Activated T-cell treated with anti-CD3 and anti-CD28 coated beads, Interleukin-2, amount 50 U/mL, for 24 hours (primary cell): ENCODE measurements around the gene MYO7B.

Experiments used
- DNase-seq: peaks from one replicate; pipeline ENCODE4 v3.0.0-alpha.2; 2020
- H3K27ac Mint-ChIP-seq: 2 replicates; pipeline ENCODE4 v1.8.0; 2020; ENCODE audit warnings: mild to moderate bottlenecking, mixed read lengths
- H3K27me3 Mint-ChIP-seq: 2 replicates; pipeline ENCODE4 v1.8.0; 2020; ENCODE audit warnings: mixed read lengths
- H3K36me3 Mint-ChIP-seq: 2 replicates; pipeline ENCODE4 v1.8.0; 2020; ENCODE audit warnings: low read depth, mixed read lengths
- H3K4me1 Mint-ChIP-seq: 2 replicates; pipeline ENCODE4 v1.8.0; 2020; ENCODE audit warnings: low read depth, mixed read lengths
- H3K4me3 Mint-ChIP-seq: 2 replicates; pipeline ENCODE4 v1.8.0; 2020; ENCODE audit warnings: mild to moderate bottlenecking, moderate library complexity, mixed read lengths
- H3K9me3 Mint-ChIP-seq: 2 replicates; pipeline ENCODE4 v1.8.0; 2020; ENCODE audit warnings: mixed read lengths

MYO7B gene

DNA sequence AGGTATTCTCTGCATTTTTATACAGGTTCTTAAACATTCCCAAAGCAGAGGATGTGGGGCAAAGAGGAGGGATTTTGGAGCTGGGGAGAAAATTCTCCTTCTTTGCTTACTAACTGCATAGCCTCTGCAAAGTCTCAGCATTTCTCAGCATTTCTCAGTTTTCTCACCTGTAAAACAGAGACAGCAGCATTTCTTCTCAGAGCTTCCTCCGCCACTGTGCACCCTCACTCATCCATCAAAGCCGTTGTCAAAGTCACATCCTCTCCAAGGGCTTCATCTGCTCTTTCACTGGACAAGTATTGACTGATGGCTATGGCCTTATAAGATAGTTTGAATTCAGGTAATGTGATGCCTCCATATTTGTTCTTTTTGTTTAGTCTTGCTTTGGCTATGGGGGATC is 17.4 kb downstream of the MYO7B start:
- Mint-ChIP-seq H3K27me3 (peaks cover 46% of the 10 kb centered on the region), H3K27ac (no peak overlapping the region), H3K9me3 (peaks cover 20% of the 10 kb centered on the region), H3K36me3 (no peaks in the 10 kb centered on the region), H3K4me1 (no peaks in the 10 kb centered on the region), H3K4me3 (no peak overlapping the region)
- no peak for DNase-seq

DNA sequence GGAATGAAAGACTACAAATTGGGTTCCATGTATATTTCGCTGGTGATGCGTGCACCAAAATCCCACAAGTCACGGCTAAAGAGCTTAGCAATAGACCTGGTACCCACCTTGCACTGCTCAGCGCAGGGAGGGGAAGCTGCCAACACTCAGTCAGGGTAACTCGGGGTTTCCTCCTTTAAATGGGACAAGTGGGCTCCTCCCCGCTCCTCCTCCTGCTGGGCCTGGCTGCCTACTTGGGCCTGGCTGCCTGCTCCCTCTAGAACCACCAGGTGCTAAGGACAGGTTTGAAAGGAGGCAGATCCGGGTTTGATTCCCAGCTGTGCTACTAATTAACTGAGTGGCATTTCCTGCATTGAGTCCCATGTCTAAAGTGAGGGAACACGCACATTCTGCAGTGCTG is 23.4 kb downstream of the MYO7B start:
- Mint-ChIP-seq H3K4me1 (peaks cover 11% of the 10 kb centered on the region), H3K9me3 (peaks cover 20% of the 10 kb centered on the region), H3K27me3 (peaks cover 52% of the 10 kb centered on the region), H3K4me3 (no peak overlapping the region), H3K27ac (no peak overlapping the region), H3K36me3 (no peaks in the 10 kb centered on the region)
- DNase-seq = no peak

DNA sequence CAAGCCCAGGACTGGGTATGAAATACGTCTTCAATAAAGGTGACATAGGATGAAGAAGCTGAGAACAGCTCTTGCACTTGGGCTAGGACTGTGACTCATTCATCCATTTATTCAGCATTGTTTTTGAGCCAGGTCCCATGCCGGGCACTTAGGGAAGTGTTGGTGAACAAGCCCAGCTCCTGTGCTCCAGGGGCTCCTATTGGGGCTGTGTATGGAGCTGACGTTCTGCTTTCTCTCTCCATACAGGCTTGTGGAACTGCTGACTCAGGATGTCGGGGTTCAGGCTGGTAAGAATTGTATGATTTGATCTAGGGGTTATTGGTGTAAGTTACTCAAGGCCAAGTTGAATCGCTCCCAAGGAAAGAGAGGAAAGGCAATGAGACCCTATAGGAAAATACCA is 24.0 kb downstream of the MYO7B start:
- Mint-ChIP-seq H3K27ac (no peak overlapping the region), H3K4me1 (peaks cover 15% of the 10 kb centered on the region), H3K27me3 (peaks cover 54% of the 10 kb centered on the region), H3K36me3 (no peaks in the 10 kb centered on the region), H3K9me3 (peaks cover 20% of the 10 kb centered on the region), H3K4me3 (no peak overlapping the region)
- no peak for DNase-seq

DNA sequence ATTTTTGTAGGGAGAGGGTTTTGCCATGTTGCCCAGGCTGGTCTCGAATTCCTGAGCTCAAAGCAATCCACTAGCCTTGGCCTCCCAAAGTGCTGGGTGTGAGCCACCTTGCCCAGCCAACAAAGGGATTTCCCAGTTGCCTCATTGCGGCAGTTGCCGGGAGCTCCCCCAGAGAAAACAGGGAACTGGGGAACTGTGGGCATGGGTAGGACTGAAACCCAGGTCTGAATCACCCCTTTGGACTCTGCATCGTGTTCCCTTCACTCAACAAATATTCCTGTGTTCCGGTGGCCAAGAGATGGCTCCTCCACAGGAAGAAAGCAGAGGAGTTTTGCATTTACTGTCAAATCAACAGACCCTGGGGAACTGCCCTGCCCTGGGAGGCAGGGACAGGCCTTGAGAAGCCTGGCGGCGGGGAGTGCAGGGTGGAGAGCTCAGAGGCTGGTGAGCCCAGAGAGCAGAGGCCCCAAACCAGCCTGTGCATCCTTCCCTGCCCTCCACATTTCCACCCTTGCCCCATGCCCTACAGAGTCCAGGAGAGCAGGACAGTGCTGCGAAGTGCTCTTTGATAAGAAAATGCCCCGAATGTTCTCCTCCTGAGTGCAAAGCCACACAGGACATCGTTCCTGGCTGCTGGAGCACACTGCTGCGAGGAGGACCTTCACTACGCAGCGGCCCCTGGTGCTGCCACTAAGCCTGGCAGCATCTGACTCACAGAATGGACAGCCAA is 24.9 kb downstream of the MYO7B start:
- Mint-ChIP-seq H3K27ac (no peak overlapping the region), H3K9me3 (peaks cover 18% of the 10 kb centered on the region), H3K27me3 (peaks cover 49% of the 10 kb centered on the region), H3K36me3 (no peaks in the 10 kb centered on the region), H3K4me3 (no peak overlapping the region), H3K4me1 (peaks cover 15% of the 10 kb centered on the region)
- DNase-seq = no peak

DNA sequence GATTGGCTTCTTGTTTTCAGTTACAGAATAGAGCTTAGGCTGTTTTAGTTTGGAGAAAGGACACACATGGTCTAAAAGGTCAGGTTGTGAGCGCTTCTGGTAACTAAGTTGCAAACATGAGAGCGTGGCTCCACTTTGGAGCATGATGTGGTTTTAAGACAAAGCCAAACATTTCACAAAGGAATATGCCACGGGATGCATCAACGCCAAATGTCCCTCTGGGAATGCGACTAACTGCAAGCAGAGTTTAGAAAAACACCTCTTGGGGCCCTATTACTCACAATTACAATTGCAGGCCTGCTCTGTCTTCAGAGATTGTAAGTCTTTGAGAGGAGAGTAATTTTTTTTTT is 25.4 kb downstream of the MYO7B start:
- Mint-ChIP-seq H3K27ac (no peak overlapping the region), H3K4me3 (no peak overlapping the region), H3K9me3 (peaks cover 13% of the 10 kb centered on the region), H3K27me3 (peaks cover 44% of the 10 kb centered on the region), H3K4me1 (peaks cover 15% of the 10 kb centered on the region), H3K36me3 (no peaks in the 10 kb centered on the region)
- no peak for DNase-seq

DNA sequence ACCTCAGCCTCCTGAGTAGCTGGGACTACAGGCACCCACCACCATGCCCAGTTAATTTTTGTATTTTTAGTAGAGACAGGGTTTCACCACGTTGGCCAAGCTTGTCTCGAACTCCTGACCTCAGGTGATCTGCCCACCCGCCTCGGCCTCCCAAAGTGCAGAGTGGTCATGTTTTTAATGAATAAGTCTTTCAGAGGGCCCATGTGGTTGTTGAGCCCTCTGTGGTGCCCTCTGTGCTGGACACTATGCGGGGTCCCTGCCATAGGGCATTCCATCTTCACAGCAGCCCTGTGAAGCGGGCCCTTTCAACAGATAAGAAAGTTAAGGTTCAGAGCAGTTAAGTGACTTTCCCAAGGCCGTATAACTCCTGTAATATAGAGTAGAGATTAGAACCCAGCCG is 25.9 kb downstream of the MYO7B start:
- Mint-ChIP-seq H3K4me1 (peaks cover 15% of the 10 kb centered on the region), H3K36me3 (no peaks in the 10 kb centered on the region), H3K9me3 (peaks cover 9% of the 10 kb centered on the region), H3K4me3 (no peak overlapping the region), H3K27me3 (peaks cover 40% of the 10 kb centered on the region), H3K27ac (no peak overlapping the region)
- no peak for DNase-seq

DNA sequence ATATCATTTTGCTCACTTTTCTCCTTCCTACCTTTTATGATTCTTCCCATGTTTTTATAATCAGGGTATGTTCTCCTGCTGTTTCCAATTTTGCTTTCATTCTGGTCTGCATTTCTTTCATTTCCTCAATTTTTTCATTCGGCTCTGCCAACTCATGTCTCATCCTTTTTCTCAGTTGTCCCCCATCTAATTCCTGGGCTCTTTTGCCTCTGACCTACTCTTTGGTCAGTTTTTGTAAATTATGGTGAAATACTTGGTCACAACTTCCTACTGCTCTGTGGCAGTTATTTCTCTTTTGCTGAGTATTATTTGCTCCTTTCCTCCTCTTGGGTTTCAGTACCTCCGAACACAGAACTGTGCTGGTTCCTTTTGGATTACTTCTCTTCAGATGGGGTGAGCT is 27.5 kb downstream of the MYO7B start:
- Mint-ChIP-seq H3K36me3 (no peaks in the 10 kb centered on the region), H3K27me3 (peaks cover 25% of the 10 kb centered on the region), H3K9me3 (no peaks in the 10 kb centered on the region), H3K4me3 (no peak overlapping the region), H3K27ac (no peak overlapping the region), H3K4me1 (peaks cover 15% of the 10 kb centered on the region)
- no peak for DNase-seq

DNA sequence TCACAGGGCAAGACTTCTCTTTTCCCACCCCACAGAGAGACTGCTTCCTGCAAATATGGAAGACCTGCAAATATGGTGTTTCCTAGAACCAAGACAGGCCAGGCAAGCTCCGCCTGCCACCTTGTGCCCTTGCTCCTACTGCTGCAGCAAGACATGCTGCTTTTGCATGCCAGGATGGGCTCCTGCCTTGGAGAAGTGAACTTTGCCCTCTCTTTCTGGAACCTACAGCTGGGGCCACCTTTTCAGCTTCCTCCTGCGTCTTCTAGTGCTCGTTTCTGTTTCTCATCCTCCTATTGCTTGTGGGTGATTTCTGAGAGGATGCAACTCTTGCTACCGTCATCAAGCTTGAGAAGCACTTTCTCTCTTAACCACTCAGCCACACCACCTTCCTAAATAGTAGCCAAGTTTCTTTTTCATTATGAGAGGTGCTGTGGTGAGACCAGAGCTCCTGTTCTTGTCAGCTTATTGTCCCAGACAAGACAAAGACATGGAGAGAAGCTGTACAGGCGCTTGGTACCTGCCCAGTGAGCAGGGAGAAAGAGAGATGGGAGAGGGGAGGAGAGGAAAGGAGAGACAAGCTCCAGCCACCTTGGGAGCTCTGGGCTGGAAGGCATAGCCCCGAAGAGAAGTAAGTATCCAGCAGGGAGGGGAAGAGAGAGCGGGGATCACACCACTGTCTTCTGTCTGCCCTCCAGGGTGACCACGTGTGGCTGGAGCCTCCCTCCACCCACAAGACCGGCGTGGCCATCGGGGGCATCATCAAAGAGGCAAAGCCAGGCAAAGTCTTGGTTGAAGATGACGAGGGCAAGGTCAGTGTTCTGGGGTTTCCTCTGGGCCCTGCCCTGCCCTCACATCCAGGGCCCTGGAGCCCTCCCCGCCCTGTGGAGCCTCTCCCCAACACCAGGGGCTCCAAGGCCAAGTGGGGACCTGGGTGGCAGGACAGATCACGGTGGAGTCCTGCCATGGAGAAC is 28.3 kb downstream of the MYO7B start:
- Mint-ChIP-seq H3K27me3 (peaks cover 18% of the 10 kb centered on the region), H3K36me3 (no peaks in the 10 kb centered on the region), H3K9me3 (no peaks in the 10 kb centered on the region), H3K27ac (no peak overlapping the region), H3K4me1 (peaks cover 15% of the 10 kb centered on the region), H3K4me3 (no peak overlapping the region)
- DNase-seq = no peak

DNA sequence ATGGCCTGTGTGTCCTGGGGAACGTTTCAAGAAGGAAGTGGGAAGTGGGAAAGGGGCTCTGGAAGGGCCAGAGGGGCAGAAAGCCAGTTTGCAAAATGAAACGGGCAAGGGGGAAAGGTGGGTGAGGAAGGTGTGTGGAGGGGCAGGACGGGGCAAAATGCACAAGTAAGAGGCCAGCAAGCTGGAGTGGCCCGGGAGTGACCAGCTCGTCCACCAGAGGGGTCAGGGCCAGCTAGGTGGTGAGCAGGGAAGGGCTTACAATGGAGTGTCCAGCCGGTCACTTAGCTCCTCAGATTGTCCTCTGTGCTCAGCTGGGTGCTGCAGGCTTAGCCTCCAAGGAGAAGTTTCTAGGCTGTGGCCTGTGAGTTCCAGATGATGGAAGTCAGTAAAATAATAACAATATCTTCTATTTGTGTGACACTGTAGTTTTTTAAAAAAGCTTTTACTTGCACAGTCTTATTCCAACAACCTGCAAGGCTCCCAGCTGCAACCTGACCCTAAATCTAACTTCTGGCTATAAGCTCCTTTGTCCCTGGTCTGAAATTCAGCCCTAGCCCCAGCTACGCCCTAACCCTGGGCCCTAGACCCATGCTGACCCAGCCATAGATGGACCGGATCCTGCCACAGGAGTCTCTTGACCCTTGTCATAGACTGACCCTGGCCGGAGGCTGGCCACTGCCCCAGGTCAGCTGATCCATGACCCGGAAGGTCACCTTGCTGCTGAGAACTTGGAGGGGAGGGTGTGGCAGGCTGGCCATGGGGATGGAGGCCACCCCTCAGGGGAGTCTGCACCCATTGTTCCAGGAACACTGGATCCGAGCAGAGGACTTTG is 29.2 kb downstream of the MYO7B start:
- Mint-ChIP-seq H3K36me3 (no peaks in the 10 kb centered on the region), H3K27ac (no peak overlapping the region), H3K9me3 (no peaks in the 10 kb centered on the region), H3K4me1 (peaks cover 15% of the 10 kb centered on the region), H3K4me3 (no peak overlapping the region), H3K27me3 (peaks cover 13% of the 10 kb centered on the region)
- no peak for DNase-seq

DNA sequence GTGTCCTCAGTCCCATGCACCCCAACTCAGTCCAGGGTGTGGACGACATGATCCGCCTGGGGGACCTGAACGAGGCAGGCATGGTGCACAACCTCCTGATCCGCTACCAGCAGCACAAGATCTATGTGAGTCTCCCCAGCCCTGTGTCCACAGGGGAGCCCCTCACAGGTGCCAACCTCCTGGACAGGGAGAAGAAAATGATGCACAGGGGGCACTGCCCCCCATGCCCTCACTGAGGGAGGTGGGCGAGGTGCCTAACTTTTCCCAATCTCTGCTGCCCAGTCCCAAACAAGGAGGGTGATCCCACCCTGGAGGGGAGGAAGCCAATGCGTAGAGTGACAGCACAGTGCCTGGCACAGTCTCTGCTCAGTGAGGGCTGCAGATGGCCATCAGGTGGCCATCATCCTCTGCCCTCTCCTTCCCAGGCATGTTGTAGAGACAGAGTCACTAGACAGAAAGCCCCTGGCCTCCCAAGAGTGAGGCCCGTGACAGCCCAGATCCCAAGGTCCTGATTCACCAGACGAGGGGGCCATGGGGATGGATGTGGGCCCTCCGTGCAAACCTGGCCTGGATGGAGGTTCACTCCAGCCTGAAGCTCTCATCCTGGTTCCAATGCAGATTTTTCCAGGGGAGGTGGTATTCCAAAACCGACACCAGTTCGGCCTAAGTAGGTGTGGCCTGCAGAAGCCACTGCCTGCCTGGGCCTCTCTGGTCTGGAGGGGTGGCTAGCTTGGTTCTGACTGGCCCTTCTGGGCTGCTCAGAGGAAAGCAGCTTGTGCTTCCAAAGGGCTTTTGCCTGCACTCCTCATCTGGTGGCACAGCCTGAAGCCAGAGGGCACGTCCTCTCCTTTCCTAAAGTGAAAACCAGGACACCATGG is 30.0 kb downstream of the MYO7B start:
- Mint-ChIP-seq H3K4me3 (no peak overlapping the region), H3K4me1 (peaks cover 15% of the 10 kb centered on the region), H3K27me3 (peaks cover 12% of the 10 kb centered on the region), H3K36me3 (no peaks in the 10 kb centered on the region), H3K27ac (no peak overlapping the region), H3K9me3 (no peaks in the 10 kb centered on the region)
- no peak for DNase-seq

DNA sequence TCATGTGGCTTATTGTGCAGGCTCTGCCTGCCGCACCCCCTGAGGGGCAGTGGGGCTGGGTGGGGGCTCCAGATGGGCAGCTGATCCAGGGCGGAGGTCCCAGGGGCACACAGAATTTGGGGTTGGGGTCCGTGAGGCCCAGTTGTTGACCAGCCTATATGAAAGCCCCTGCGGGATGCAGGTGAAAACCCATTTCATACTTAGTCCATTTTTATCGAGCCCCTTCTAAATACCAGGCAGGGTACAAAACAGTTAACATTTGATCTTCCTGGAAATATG is 30.6 kb downstream of the MYO7B start:
- no peak for DNase-seq
- Mint-ChIP-seq H3K36me3 (no peaks in the 10 kb centered on the region), H3K9me3 (no peaks in the 10 kb centered on the region), H3K4me3 (no peak overlapping the region), H3K27me3 (peaks cover 7% of the 10 kb centered on the region), H3K4me1 (peaks cover 15% of the 10 kb centered on the region), H3K27ac (no peak overlapping the region)

DNA sequence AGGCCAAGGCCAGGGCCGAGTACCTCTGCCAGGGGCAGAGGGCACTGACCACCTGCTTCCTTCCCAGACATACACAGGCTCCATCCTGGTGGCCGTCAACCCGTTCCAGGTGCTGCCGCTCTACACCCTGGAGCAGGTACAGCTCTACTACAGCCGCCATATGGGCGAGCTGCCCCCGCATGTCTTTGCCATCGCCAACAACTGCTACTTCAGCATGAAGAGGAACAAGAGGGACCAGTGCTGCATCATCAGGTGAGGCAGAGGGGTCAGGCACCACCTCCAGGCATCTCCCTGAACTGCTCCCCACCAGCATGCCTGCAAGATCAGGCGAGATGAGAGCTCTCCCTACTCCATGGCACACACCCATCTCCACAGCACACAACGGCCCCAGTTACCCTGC is 31.1 kb downstream of the MYO7B start:
- no peaks in the 10 kb centered on the region for H3K36me3 Mint-ChIP-seq
- H3K27ac Mint-ChIP-seq = no peak overlapping the region
- no peak for DNase-seq
- peaks cover 15% of the 10 kb centered on the region for H3K4me1 Mint-ChIP-seq
- H3K27me3 Mint-ChIP-seq = peaks cover 7% of the 10 kb centered on the region
- H3K4me3 Mint-ChIP-seq = no peak overlapping the region
- no peaks in the 10 kb centered on the region for H3K9me3 Mint-ChIP-seq

DNA sequence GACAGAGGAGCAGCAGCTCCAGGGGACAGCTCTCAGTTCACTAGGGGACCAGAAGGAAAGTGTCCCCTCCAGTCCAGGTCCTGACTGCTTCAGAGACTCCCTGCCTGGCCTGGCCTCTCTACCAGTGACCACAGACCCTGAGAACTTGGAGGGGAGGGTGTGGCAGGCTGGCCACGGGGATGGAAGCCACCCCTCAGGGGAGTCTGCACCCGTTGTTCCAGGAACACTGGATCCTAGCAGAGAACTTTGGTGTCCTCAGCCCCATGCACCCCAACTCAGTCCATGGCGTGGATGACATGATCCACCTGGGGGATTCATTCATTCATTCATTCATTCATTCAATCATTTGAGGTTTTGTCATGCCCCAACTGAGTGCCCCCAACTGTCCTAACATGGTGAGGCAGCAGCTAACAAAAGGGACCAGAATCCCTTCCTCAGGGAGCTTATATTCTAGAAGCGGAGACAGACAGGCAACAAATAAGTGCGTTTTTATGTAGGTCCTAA is 31.9 kb downstream of the MYO7B start:
- DNase-seq = no peak

DNA sequence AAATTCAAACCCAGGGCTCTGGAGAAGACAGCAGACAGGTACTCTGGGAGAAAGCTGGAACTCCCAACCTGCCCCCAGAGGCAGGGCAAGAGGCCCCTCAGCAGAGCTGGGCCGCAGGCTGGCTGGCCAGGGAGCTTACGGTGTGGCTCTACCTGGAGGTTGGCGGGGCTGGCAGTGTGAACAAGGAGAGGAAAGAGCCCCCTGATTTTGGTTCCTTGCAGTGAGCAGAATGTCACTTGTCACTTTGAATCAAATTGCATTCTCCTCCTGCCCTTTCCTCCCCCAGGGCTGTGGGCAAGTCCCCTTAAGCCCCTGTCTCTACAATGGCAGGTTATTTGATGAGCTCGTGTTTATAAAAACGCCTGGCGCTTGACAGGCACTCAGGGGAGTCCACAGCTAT is 32.6 kb downstream of the MYO7B start:
- no peaks in the 10 kb centered on the region for H3K36me3 Mint-ChIP-seq
- H3K27ac Mint-ChIP-seq = no peak overlapping the region
- peaks cover 12% of the 10 kb centered on the region for H3K4me1 Mint-ChIP-seq
- no peak for DNase-seq
- no peaks in the 10 kb centered on the region for H3K9me3 Mint-ChIP-seq
- H3K4me3 Mint-ChIP-seq = no peak overlapping the region
- peaks cover 7% of the 10 kb centered on the region for H3K27me3 Mint-ChIP-seq

More for the DNA sequence above, 31.9 kb downstream of the MYO7B start:
- Mint-ChIP-seq H3K4me1 (peaks cover 15% of the 10 kb centered on the region), H3K27me3 (peaks cover 7% of the 10 kb centered on the region), H3K9me3 (no peaks in the 10 kb centered on the region), H3K27ac (no peak overlapping the region), H3K4me3 (no peak overlapping the region), H3K36me3 (no peaks in the 10 kb centered on the region)
